ENCODE results near the gene WDFY4. TPM values are rescaled to one million over a fixed set of nuclear protein-coding genes. Genes with fewer than 3 reads are reported as not detected.

Gene WDFY4
- total RNA-seq, 1 experiment from 2014 or later, result 0.23 TPM

GRCh38 chr10:48929413-48929990 is 244.8 kb downstream of the WDFY4 start:
- POLR2A ChIA-PET, result no interaction called here
- no TSS peak for BruUV-seq (replicated peaks)
- Histone ChIP-seq H3K4me3 (ENCODE audit: low read depth in 2 of 2, low read length in 2 of 2) (no peak overlapping the region), H3K4me1 (ENCODE audit: control insufficient read depth, insufficient read depth, low read length) (no peaks in the 10 kb centered on the region), H3K36me3 (ENCODE audit: control insufficient read depth, insufficient read depth, low read length) (no peaks in the 10 kb centered on the region), H3K27ac (ENCODE audit: low read length) (no peak overlapping the region), H3K9me3 (ENCODE audit: control insufficient read depth, insufficient read depth, low read depth, low read length) (no peaks in the 10 kb centered on the region), H3K27me3 (ENCODE audit: control insufficient read depth, insufficient read depth, low read length) (peaks cover 8% of the 10 kb centered on the region)
- intact Hi-C loops (cut with micrococcal nuclease; ENCODE audit: unreplicated experiment) (no loop called here), in situ Hi-C loops (cut with HindIII; ENCODE audit: low pct_unique_long_range_greater_than_20kb, low sequenced_read_pairs) (no loop called here)
- TF ChIP-seq POLR2AphosphoS5 (IDR thresholded peaks at IDR 0.05; ENCODE audit: low read depth, low read length), result no peak
- TF ChIP-seq CTCF (IDR thresholded peaks at IDR 0.05), result no peak
- TF ChIP-seq SIN3A (IDR thresholded peaks at IDR 0.05; ENCODE audit: borderline replicate concordance, insufficient read depth, low read depth, low read length), result no peak
- TF ChIP-seq TCF7L2 (IDR thresholded peaks at IDR 0.05; ENCODE audit: low read depth, low read length), result no peak
- TF ChIP-seq REST (IDR thresholded peaks at IDR 0.05; ENCODE audit: insufficient read depth in 1 of 2, low read depth in 2 of 2, low read length in 1 of 2), result no peak
- CTCF ChIA-PET, result no interaction called here
- ATAC-seq (no peak), DNase-seq (ENCODE audit: low read depth, low spot score) (no peak)

GRCh38 chr10:48931188-48931587 is 246.5 kb downstream of the WDFY4 start:
- no peak overlapping the region for H3K4me3 ChIP-seq (ENCODE audit: low read depth in 2 of 2, low read length in 2 of 2)
- no TSS peak for BruUV-seq (replicated peaks)
- DNase-seq (ENCODE audit: low read depth, low spot score) (no peak), ATAC-seq (no peak)
- no peaks in the 10 kb centered on the region for H3K36me3 ChIP-seq (ENCODE audit: control insufficient read depth, insufficient read depth, low read length)
- TF ChIP-seq CTCF (IDR thresholded peaks at IDR 0.05), result no peak
- no peak for TF ChIP-seq TCF7L2 (IDR thresholded peaks at IDR 0.05; ENCODE audit: low read depth, low read length)
- no peak for TF ChIP-seq SIN3A (IDR thresholded peaks at IDR 0.05; ENCODE audit: borderline replicate concordance, insufficient read depth, low read depth, low read length)
- no peak for TF ChIP-seq POLR2AphosphoS5 (IDR thresholded peaks at IDR 0.05; ENCODE audit: low read depth, low read length)
- TF ChIP-seq REST (IDR thresholded peaks at IDR 0.05; ENCODE audit: insufficient read depth in 1 of 2, low read depth in 2 of 2, low read length in 1 of 2), result no peak
- no peak overlapping the region for H3K27ac ChIP-seq (ENCODE audit: low read length)
- H3K27me3 ChIP-seq (ENCODE audit: control insufficient read depth, insufficient read depth, low read length), result peaks cover 14% of the 10 kb centered on the region; the same call in 1 of the 2 replicates
- no peaks in the 10 kb centered on the region for H3K4me1 ChIP-seq (ENCODE audit: control insufficient read depth, insufficient read depth, low read length)
- in situ Hi-C loops (cut with HindIII; ENCODE audit: low pct_unique_long_range_greater_than_20kb, low sequenced_read_pairs) (no loop called here), intact Hi-C loops (cut with micrococcal nuclease; ENCODE audit: unreplicated experiment) (no loop called here)
- POLR2A ChIA-PET, result no interaction called here
- no peaks in the 10 kb centered on the region for H3K9me3 ChIP-seq (ENCODE audit: control insufficient read depth, insufficient read depth, low read depth, low read length)
- CTCF ChIA-PET, result no interaction called here
